ENCODE measurements around the gene PRICKLE4.

The PRICKLE4 gene

DNA sequence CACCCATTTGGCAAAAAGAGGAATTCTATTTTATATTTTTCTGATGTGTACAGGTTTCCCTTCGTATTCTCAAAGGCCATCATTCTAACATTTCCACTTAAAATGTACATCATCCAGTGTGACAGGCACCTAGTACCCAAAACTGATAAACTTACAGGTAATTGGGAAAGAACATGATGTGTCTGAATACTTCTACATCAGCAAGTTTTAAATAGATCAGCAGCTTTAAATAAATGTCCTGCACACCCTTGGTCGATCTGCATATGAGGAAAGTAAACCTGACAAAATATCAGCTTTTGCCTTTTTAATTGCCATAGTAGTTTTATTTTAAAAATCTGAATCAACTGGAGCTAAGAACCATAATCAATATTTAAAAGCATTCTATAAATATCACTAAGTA, 33.4 kb downstream of the PRICKLE4 start:
- H4K91ac ChIP-seq (ENCODE audit: low read length), result no peak overlapping the region
- DNase-seq, result no peak
- no peaks in the 10 kb centered on the region for H3K9me3 ChIP-seq (ENCODE audit: control insufficient read depth, low read length)
- no peak overlapping the region for H2AFZ ChIP-seq (ENCODE audit: low read depth, low read length)
- peaks cover 1% of the 10 kb centered on the region for H3K79me1 ChIP-seq (replicated peaks; ENCODE audit: low read length, poor library complexity, severe bottlenecking)
- no peaks in the 10 kb centered on the region for H3K36me3 ChIP-seq (ENCODE audit: control insufficient read depth in 1 of 2, insufficient read depth in 2 of 2, low read depth in 1 of 2, low read length in 2 of 2)
- H2BK5ac ChIP-seq (ENCODE audit: low read depth, low read length, poor library complexity, severe bottlenecking), result no peak overlapping the region
- no peak overlapping the region for H3K14ac ChIP-seq (ENCODE audit: low read length in 2 of 2)
- no peak overlapping the region for H2BK12ac ChIP-seq (ENCODE audit: low read length in 2 of 2)
- H4K8ac ChIP-seq (ENCODE audit: low read length), result no peak overlapping the region
- H3K9ac ChIP-seq (ENCODE audit: low read length), result no peak overlapping the region
- H3K27me3 ChIP-seq (ENCODE audit: control insufficient read depth in 1 of 2, insufficient read depth in 1 of 2, low read length in 2 of 2), result no peaks in the 10 kb centered on the region
- no peak overlapping the region for H3K4ac ChIP-seq (ENCODE audit: low read depth in 1 of 2, low read length in 2 of 2)
- H2BK15ac ChIP-seq (ENCODE audit: low read depth, poor library complexity, severe bottlenecking), result no peak overlapping the region
- H3K4me1 ChIP-seq (ENCODE audit: control insufficient read depth, insufficient read depth, low read depth, low read length), result no peaks in the 10 kb centered on the region
- H3K18ac ChIP-seq (ENCODE audit: low read depth in 1 of 2, low read length in 2 of 2), result no peak overlapping the region
- no peak overlapping the region for H2BK120ac ChIP-seq (ENCODE audit: low read depth, low read length)
- H3K4me2 ChIP-seq (ENCODE audit: low read length, poor library complexity, severe bottlenecking), result no peak overlapping the region
- no peak overlapping the region for H3K4me3 ChIP-seq (ENCODE audit: insufficient read depth in 1 of 2, low read depth in 1 of 2, low read length in 2 of 2)
- no peak overlapping the region for H2AK5ac ChIP-seq (ENCODE audit: low read length, severe bottlenecking)
- no peak overlapping the region for H3K27ac ChIP-seq (ENCODE audit: low read length, poor library complexity, severe bottlenecking)
- WGBS, result no CpG with 5 or more reads among the region's 2 CpGs
- H3K23ac ChIP-seq (ENCODE audit: low read length in 2 of 2), result no peak overlapping the region

DNA sequence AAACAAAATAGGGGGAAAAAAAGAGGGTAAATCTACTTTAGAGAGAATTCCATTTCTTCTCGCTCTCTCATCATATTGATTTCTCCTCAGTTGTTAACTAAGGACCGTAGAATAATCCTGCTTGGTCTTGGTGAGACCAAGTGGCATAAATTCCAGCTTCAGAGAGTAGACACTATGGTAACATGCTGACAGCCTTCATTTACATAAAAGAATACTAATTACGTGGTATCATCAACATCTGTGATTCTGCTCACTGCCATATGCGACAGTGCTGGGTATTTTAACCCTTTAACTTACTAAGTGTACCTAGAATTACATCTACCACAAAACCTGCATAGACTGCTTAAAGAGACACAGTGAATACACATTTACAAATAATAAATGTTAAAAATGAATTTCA, 34.0 kb downstream of the PRICKLE4 start:
- Histone ChIP-seq H3K9ac (ENCODE audit: low read length) (no peak overlapping the region), H3K4me2 (ENCODE audit: low read length, poor library complexity, severe bottlenecking) (no peak overlapping the region), H2BK120ac (ENCODE audit: low read depth, low read length) (no peak overlapping the region), H3K18ac (ENCODE audit: low read depth in 1 of 2, low read length in 2 of 2) (no peak overlapping the region), H3K36me3 (ENCODE audit: control insufficient read depth in 1 of 2, insufficient read depth in 2 of 2, low read depth in 1 of 2, low read length in 2 of 2) (no peaks in the 10 kb centered on the region), H3K9me3 (ENCODE audit: control insufficient read depth, low read length) (no peaks in the 10 kb centered on the region), H4K8ac (ENCODE audit: low read length) (no peak overlapping the region), H2BK12ac (ENCODE audit: low read length in 2 of 2) (no peak overlapping the region), H3K4me3 (ENCODE audit: insufficient read depth in 1 of 2, low read depth in 1 of 2, low read length in 2 of 2) (no peak overlapping the region), H3K27me3 (ENCODE audit: control insufficient read depth in 1 of 2, insufficient read depth in 1 of 2, low read length in 2 of 2) (no peaks in the 10 kb centered on the region), H3K14ac (ENCODE audit: low read length in 2 of 2) (no peak overlapping the region), H3K27ac (ENCODE audit: low read length, poor library complexity, severe bottlenecking) (no peak overlapping the region), H2AFZ (ENCODE audit: low read depth, low read length) (no peak overlapping the region), H2BK5ac (ENCODE audit: low read depth, low read length, poor library complexity, severe bottlenecking) (no peak overlapping the region), H2BK15ac (ENCODE audit: low read depth, poor library complexity, severe bottlenecking) (no peak overlapping the region), H3K23ac (ENCODE audit: low read length in 2 of 2) (no peak overlapping the region), H3K4ac (ENCODE audit: low read depth in 1 of 2, low read length in 2 of 2) (no peak overlapping the region), H3K4me1 (ENCODE audit: control insufficient read depth, insufficient read depth, low read depth, low read length) (no peaks in the 10 kb centered on the region), H3K79me1 (replicated peaks; ENCODE audit: low read length, poor library complexity, severe bottlenecking) (peaks cover 1% of the 10 kb centered on the region), H4K91ac (ENCODE audit: low read length) (no peak overlapping the region), H2AK5ac (ENCODE audit: low read length, severe bottlenecking) (no peak overlapping the region)
- whole genome bisulfite sequencing, result 93% methylated on average over 4 of the region's 4 CpGs
- no peak for DNase-seq

DNA sequence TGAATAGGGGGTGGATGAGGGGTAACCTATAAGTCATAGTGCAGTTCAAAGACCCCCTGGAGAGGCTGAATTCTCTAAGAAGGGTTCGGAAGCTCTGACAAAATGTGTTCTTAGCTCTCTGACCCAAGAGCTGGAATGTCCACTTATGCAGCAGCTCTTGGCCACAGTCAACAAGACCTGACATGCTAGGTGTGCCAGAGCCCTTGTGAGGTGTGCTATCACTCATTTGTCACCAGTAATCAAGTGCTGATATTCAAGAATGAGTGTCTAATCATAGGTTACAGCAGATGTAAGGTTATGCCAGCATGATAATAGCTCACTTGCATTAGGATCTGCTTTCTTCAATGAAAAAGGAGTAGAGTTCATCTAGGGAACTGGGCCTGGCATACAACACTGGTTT, 35.0 kb downstream of the PRICKLE4 start:
- H3K27me3 ChIP-seq (ENCODE audit: control insufficient read depth in 1 of 2, insufficient read depth in 1 of 2, low read length in 2 of 2), result no peaks in the 10 kb centered on the region
- no peak overlapping the region for H4K91ac ChIP-seq (ENCODE audit: low read length)
- no peak overlapping the region for H3K14ac ChIP-seq (ENCODE audit: low read length in 2 of 2)
- no peak overlapping the region for H3K27ac ChIP-seq (ENCODE audit: low read length, poor library complexity, severe bottlenecking)
- H2AK5ac ChIP-seq (ENCODE audit: low read length, severe bottlenecking), result no peak overlapping the region
- H4K8ac ChIP-seq (ENCODE audit: low read length), result no peak overlapping the region
- 95% methylated on average over 1 of the region's 1 CpG for WGBS
- no peak overlapping the region for H2BK120ac ChIP-seq (ENCODE audit: low read depth, low read length)
- no peak overlapping the region for H3K18ac ChIP-seq (ENCODE audit: low read depth in 1 of 2, low read length in 2 of 2)
- no peak overlapping the region for H3K23ac ChIP-seq (ENCODE audit: low read length in 2 of 2)
- H3K4me2 ChIP-seq (ENCODE audit: low read length, poor library complexity, severe bottlenecking), result no peak overlapping the region
- H3K9me3 ChIP-seq (ENCODE audit: control insufficient read depth, low read length), result no peaks in the 10 kb centered on the region
- no peak overlapping the region for H2BK12ac ChIP-seq (ENCODE audit: low read length in 2 of 2)
- H2BK15ac ChIP-seq (ENCODE audit: low read depth, poor library complexity, severe bottlenecking), result no peak overlapping the region
- H2BK5ac ChIP-seq (ENCODE audit: low read depth, low read length, poor library complexity, severe bottlenecking), result no peak overlapping the region
- no peak overlapping the region for H3K4me3 ChIP-seq (ENCODE audit: insufficient read depth in 1 of 2, low read depth in 1 of 2, low read length in 2 of 2)
- no peaks in the 10 kb centered on the region for H3K4me1 ChIP-seq (ENCODE audit: control insufficient read depth, insufficient read depth, low read depth, low read length)
- no peak overlapping the region for H3K9ac ChIP-seq (ENCODE audit: low read length)
- H3K36me3 ChIP-seq (ENCODE audit: control insufficient read depth in 1 of 2, insufficient read depth in 2 of 2, low read depth in 1 of 2, low read length in 2 of 2), result no peaks in the 10 kb centered on the region
- H3K79me1 ChIP-seq (replicated peaks; ENCODE audit: low read length, poor library complexity, severe bottlenecking), result peaks cover 1% of the 10 kb centered on the region
- H2AFZ ChIP-seq (ENCODE audit: low read depth, low read length), result no peak overlapping the region
- H3K4ac ChIP-seq (ENCODE audit: low read depth in 1 of 2, low read length in 2 of 2), result no peak overlapping the region
- no peak for DNase-seq

DNA sequence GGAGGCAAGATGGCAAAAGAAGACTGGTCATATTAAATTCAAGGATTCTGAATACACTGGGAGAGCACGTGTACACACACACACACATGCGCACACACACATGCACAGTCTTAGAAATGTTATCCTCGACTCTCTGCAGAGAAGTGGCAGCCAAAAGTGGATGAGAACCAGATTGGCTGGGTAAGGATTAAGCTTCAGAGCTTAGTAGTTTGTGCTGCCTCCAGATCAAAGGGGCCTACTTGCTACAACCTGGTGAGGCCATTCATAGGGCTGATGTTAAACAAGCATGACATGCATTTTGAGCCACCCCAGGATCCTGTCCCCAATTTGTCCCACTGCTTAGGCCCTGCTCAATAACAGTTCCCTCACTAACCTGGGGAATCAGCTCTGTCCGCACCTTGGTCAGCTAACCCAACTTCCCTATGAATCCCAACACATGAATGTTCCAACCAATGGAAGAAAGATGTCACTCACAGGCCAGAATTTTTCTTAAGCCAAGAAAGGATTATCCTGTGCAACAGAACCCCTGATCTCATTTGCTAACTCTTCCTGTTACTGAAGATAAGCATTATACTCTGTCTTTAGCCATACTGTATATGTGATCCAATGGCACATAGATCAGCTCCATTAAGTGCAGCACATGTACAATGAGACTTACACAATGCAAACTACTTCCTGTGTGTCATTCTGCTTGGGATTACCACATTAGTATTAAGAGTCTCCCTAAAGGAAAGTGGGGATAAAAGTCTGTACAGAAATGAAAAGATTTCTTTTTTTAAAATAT, 37.9 kb downstream of the PRICKLE4 start:
- H2AFZ ChIP-seq (ENCODE audit: low read depth, low read length), result no peak overlapping the region
- peaks cover 1% of the 10 kb centered on the region for H3K79me1 ChIP-seq (replicated peaks; ENCODE audit: low read length, poor library complexity, severe bottlenecking)
- H2BK15ac ChIP-seq (ENCODE audit: low read depth, poor library complexity, severe bottlenecking), result no peak overlapping the region
- DNase-seq, result peak; percentile 51
- no peak overlapping the region for H3K4ac ChIP-seq (ENCODE audit: low read depth in 1 of 2, low read length in 2 of 2)
- peak overlapping the region in 1 of 2 experiments; percentile 1 for H2BK12ac ChIP-seq (ENCODE audit: low read length in 2 of 2)
- no peak overlapping the region for H2BK120ac ChIP-seq (ENCODE audit: low read depth, low read length)
- H3K14ac ChIP-seq (ENCODE audit: low read length in 2 of 2), result no peak overlapping the region
- H3K4me2 ChIP-seq (ENCODE audit: low read length, poor library complexity, severe bottlenecking), result no peak overlapping the region
- no peaks in the 10 kb centered on the region for H3K27me3 ChIP-seq (ENCODE audit: control insufficient read depth in 1 of 2, insufficient read depth in 1 of 2, low read length in 2 of 2)
- no peak overlapping the region for H3K27ac ChIP-seq (ENCODE audit: low read length, poor library complexity, severe bottlenecking)
- peak overlapping the region in 1 of 2 experiments; percentile 11 for H3K18ac ChIP-seq (ENCODE audit: low read depth in 1 of 2, low read length in 2 of 2)
- no peak overlapping the region for H3K4me3 ChIP-seq (ENCODE audit: insufficient read depth in 1 of 2, low read depth in 1 of 2, low read length in 2 of 2)
- no peak overlapping the region for H2BK5ac ChIP-seq (ENCODE audit: low read depth, low read length, poor library complexity, severe bottlenecking)
- 71% methylated on average over 2 of the region's 4 CpGs for WGBS
- H3K36me3 ChIP-seq (ENCODE audit: control insufficient read depth in 1 of 2, insufficient read depth in 2 of 2, low read depth in 1 of 2, low read length in 2 of 2), result no peaks in the 10 kb centered on the region
- no peak overlapping the region for H3K23ac ChIP-seq (ENCODE audit: low read length in 2 of 2)
- H3K4me1 ChIP-seq (ENCODE audit: control insufficient read depth, insufficient read depth, low read depth, low read length), result no peaks in the 10 kb centered on the region
- no peak overlapping the region for H3K9ac ChIP-seq (ENCODE audit: low read length)
- no peak overlapping the region for H2AK5ac ChIP-seq (ENCODE audit: low read length, severe bottlenecking)
- H3K9me3 ChIP-seq (ENCODE audit: control insufficient read depth, low read length), result no peaks in the 10 kb centered on the region
- H4K91ac ChIP-seq (ENCODE audit: low read length), result no peak overlapping the region
- H4K8ac ChIP-seq (ENCODE audit: low read length), result no peak overlapping the region
